ENCODE results near the gene KCND3. TPM values are rescaled to one million over a fixed set of nuclear protein-coding genes. Genes with fewer than 3 reads are reported as not detected.

Gene KCND3
- total RNA-seq, 6 donors from 2014 or later: 2.7 to 6.4 (median 5.4) TPM

DNA sequence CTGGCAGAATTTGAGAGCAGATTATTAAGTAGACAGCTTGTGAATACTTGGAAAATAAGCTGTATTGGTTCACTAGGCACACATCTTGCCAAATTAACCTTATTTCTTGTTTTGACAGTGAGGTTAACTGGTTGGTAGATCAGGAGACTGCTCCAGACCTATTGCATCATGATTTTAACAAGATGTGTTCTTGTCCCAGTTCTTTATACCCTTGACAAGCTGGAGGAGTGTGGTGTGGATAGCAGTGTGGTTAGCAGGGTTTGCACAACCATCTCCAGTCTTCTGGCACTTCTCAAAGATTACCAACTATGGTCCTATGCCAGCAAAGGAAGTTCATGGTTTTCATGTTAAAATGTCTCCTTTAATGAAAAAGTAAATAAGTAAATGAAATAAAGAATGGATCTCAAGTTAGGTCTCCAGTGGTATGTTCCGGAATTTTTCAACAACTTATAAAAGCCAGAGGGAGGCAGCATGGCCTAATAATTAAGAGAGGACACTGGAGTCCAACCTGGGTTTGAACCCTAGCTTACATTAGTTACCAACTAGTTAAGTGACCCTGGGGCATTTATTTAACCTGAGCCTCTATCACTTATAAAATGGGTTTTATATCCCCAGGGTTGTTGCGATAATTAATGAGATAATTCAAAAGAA is 199.7 kb downstream of the KCND3 start:
- H3K4me3 ChIP-seq: no peak overlapping the region
- H3K27ac ChIP-seq: peak overlapping the region in 1 of 4 donors; percentile 38
- 70 to 73% methylated on average over 2 of the region's 2 CpGs for WGBS, 2 donors
- H3K27me3 ChIP-seq: no peaks in the 10 kb centered on the region
- no peaks in the 10 kb centered on the region for H3K9me3 ChIP-seq
- H3K36me3 ChIP-seq: no peaks in the 10 kb centered on the region
- peaks cover 0 to 5% (median 4%) of the 10 kb centered on the region in 4 donors for H3K4me1 ChIP-seq
- peak in 1 of 2 donors; percentile 59 for ATAC-seq (ENCODE audit: low FRiP score in 2 of 2)
- TF ChIP-seq POLR2A (IDR thresholded peaks at IDR 0.05) (no peak), CTCF (IDR thresholded peaks at IDR 0.05) (peak in 1 of 6 experiments; percentile 18), POLR2AphosphoS5 (IDR thresholded peaks at IDR 0.05) (no peak), EP300 (IDR thresholded peaks at IDR 0.05) (no peak)
- peak in 1 of 2 donors; percentile 42 for DNase-seq

- 71% methylated on average over 5 of the region's 5 CpGs for WGBS, 2 donors
- H3K36me3 ChIP-seq: no peaks in the 10 kb centered on the region
- H3K27ac ChIP-seq: peak overlapping the region in 1 of 4 donors; percentile 38
- no peak overlapping the region for H3K4me3 ChIP-seq
- H3K27me3 ChIP-seq: no peaks in the 10 kb centered on the region
- peaks cover 0 to 5% (median 4%) of the 10 kb centered on the region in 4 donors for H3K4me1 ChIP-seq
- TF ChIP-seq POLR2A (IDR thresholded peaks at IDR 0.05) (no peak), CTCF (IDR thresholded peaks at IDR 0.05) (no peak), EP300 (IDR thresholded peaks at IDR 0.05) (no peak), POLR2AphosphoS5 (IDR thresholded peaks at IDR 0.05) (no peak)
- no peaks in the 10 kb centered on the region for H3K9me3 ChIP-seq
- DNase-seq (no peak), ATAC-seq (ENCODE audit: low FRiP score in 2 of 2) (peak in 1 of 2 donors; percentile 36)
Measured at GRCh38 chr1:111789142-111789541, 200.3 kb downstream of the KCND3 start.

- H3K9me3 ChIP-seq: no peaks in the 10 kb centered on the region
- DNase-seq (no peak), ATAC-seq (ENCODE audit: low FRiP score in 2 of 2) (no peak)
- no peak overlapping the region for H3K27ac ChIP-seq
- no peak overlapping the region for H3K4me3 ChIP-seq
- TF ChIP-seq POLR2AphosphoS5 (IDR thresholded peaks at IDR 0.05): no peak
- no peak for TF ChIP-seq POLR2A (IDR thresholded peaks at IDR 0.05)
- TF ChIP-seq CTCF (IDR thresholded peaks at IDR 0.05): no peak
- no peak for TF ChIP-seq EP300 (IDR thresholded peaks at IDR 0.05)
- no peaks in the 10 kb centered on the region for H3K36me3 ChIP-seq
- peaks cover 0 to 5% (median 4%) of the 10 kb centered on the region in 4 donors for H3K4me1 ChIP-seq
- WGBS, 2 donors: 84 to 89% methylated on average over 9 of the region's 9 CpGs
- no peaks in the 10 kb centered on the region for H3K27me3 ChIP-seq
Measured at GRCh38 chr1:111786669-111787207, 202.7 kb downstream of the KCND3 start.

DNA sequence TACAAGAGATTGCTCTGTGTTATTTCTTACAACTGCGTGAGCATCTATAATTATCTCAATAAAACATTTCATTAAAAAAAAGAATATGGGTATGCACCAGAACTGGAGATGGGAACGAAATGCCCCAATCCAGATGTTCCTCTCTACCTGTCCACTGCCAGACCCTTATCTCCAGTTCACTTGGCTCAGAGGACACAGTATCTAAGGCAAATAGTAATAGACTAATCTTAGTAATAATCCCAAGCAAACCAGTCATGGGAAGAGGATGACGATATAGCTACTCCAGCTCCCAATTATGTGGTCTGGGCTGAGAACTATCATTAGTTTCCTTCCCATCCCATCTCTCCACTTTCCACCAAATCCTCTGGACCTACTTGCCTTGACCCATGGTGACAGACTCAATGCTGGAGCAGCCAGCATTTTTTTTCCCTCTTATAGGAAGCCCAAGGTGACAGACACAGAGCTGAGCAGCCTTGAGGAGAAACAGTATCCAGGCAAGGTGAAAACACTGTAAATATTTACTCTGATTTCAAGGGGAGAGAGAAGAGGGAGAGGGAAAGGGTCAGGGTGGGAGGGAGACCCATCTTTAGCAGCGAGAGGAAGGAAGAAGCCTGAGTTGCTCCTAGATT is 205.1 kb downstream of the KCND3 start:
- WGBS, 2 donors: 74 to 79% methylated on average over 4 of the region's 4 CpGs
- Histone ChIP-seq H3K4me1 (peaks cover 0 to 4% (median 4%) of the 10 kb centered on the region in 4 donors), H3K9me3 (no peaks in the 10 kb centered on the region), H3K27ac (no peak overlapping the region), H3K27me3 (no peaks in the 10 kb centered on the region), H3K4me3 (no peak overlapping the region), H3K36me3 (no peaks in the 10 kb centered on the region)
- DNase-seq (no peak), ATAC-seq (ENCODE audit: low FRiP score in 2 of 2) (no peak)
- TF ChIP-seq POLR2AphosphoS5 (IDR thresholded peaks at IDR 0.05) (no peak), POLR2A (IDR thresholded peaks at IDR 0.05) (no peak), CTCF (IDR thresholded peaks at IDR 0.05) (no peak), EP300 (IDR thresholded peaks at IDR 0.05) (no peak)

All from upper lobe of left lung (tissue), 6 donors.